Small intestine (tissue), 16 donors: ENCODE results near the gene REG3G. TPM values are rescaled to one million over a fixed set of nuclear protein-coding genes. Genes with fewer than 3 reads are reported as not detected.
A peak's percentile ranks its signal among the peaks of the same experiment; 100 is the strongest.

Experiments
- DNase-seq, 2 donors: peaks; one replicate each; pipeline versions ENCODE4 v3.0.0 to v3.0.0-alpha.2; 2013
- FAIRE-seq: peaks from 2 replicates; lab custom pipeline; 2012; peaks lifted over from hg19 to GRCh38; lab: Jason Lieb, UNC
- H3K27ac ChIP-seq, 3 donors: one replicate each; pipeline ENCODE4 v1.5.1; 2013; ENCODE audit warnings: low read length in 2 of 3, mild to moderate bottlenecking in 2 of 3, control low read depth in 1 of 3, inconsistent platforms in 1 of 3, low read depth in 1 of 3, moderate library complexity in 1 of 3
- H3K27me3 ChIP-seq, 3 donors: one replicate each; pipeline ENCODE4 v1.6.1; 2013; ENCODE audit warnings: low read length in 3 of 3, inconsistent platforms in 1 of 3; ENCODE audit not compliant: control insufficient read depth in 3 of 3, insufficient read depth in 3 of 3
- H3K36me3 ChIP-seq, 3 donors: one replicate each; pipeline ENCODE4 v1.6.1; 2013; ENCODE audit warnings: low read length in 3 of 3, inconsistent platforms in 1 of 3, low read depth in 1 of 3, mild to moderate bottlenecking in 1 of 3, moderate library complexity in 1 of 3; ENCODE audit not compliant: control insufficient read depth in 3 of 3, insufficient read depth in 2 of 3
- H3K4me1 ChIP-seq, 3 donors: one replicate each; pipeline ENCODE4 v1.6.1; 2013; ENCODE audit warnings: low read length in 2 of 3, inconsistent platforms in 1 of 3, low read depth in 1 of 3, mild to moderate bottlenecking in 1 of 3, moderate library complexity in 1 of 3; ENCODE audit not compliant: control insufficient read depth in 3 of 3, insufficient read depth in 2 of 3
- H3K4me3 ChIP-seq, 3 donors: one replicate each; pipeline ENCODE4 v1.5.1; 2013; ENCODE audit warnings: low read length in 3 of 3, control low read depth in 1 of 3, inconsistent platforms in 1 of 3, low read depth in 1 of 3, mild to moderate bottlenecking in 1 of 3, moderate library complexity in 1 of 3
- H3K9me3 ChIP-seq, 2 donors: one replicate each; pipeline ENCODE4 v1.6.1; 2013; ENCODE audit warnings: low read depth in 1 of 2, low read length in 1 of 2; ENCODE audit not compliant: control insufficient read depth in 2 of 2, insufficient read depth in 1 of 2
- WGBS, 3 donors: extraction: QIAGEN DNeasy Blood & Tissue Kit; methylation state at CpG; one replicate each; pipeline ENCODE4 v1.1.7; 2013; 5-methylcytosine and 5-hydroxymethylcytosine counted together
- long read RNA-seq, 10 donors: transcript quantifications; one replicate each; lab custom pipeline, GENCODE V29; 2026
- polyA plus RNA-seq, 4 donors: library from polyadenylated mRNA; stranded (reverse) in 3 of 4; unstranded in 1 of 4; fragments of 200-250 nt in 3 of 4; fragments of 120-200 nt in 1 of 4; gene quantifications; one replicate each; pipeline versions ENCODE4 v1.2.1 to v1.2.3, GENCODE V29; 2013
- donor health status: healthy with polysubstance abuse.
- donor health status: control.
- donor health status: control.
- donor health status: Bipolar disorder and iron deficiency.
- donor health status: healthy.

REG3G gene
- polyA plus RNA-seq, result 10 to 100 TPM in 1 of 4 donors, 1 to 10 TPM in 2, under 1 TPM in 1; 0.89 to 11.9 (median 4.2) TPM
- long read RNA-seq, donor 1, result 0 reads
- long read RNA-seq, donor 2, result 0 reads
- long read RNA-seq, donor 3, result 0 reads
- long read RNA-seq, donor 4, result 0 reads
- long read RNA-seq, donor 5, result 0 reads
- long read RNA-seq, donor 6, result 0 reads
- long read RNA-seq, donor 7, result 0 reads
- long read RNA-seq, donor 8, result 0 reads
- long read RNA-seq, donor 9, result 0 reads
- long read RNA-seq, donor 10, result 0 reads

GRCh38 chr2:79025421-79025820, at the start of gene REG3G:
REG3G (plus strand) TSS chr2:79025702; CDS start chr2:79026094, 392 bp downstream.
- Histone ChIP-seq H3K27me3 (peaks cover 0 to 2% (median 0%) of the 10 kb centered on the region in 3 donors), H3K4me1 (peaks cover 0 to 10% (median 6%) of the 10 kb centered on the region in 3 donors), H3K9me3 (no peaks in the 10 kb centered on the region), H3K27ac (no peak within 1 kb of the TSS), H3K4me3 (no peak within 1 kb of the TSS), H3K36me3 (no peaks in the 10 kb centered on the region)
- WGBS, 3 donors, result 11 to 39% (median 32%) methylated on average over 3 of the region's 3 CpGs
- DNase-seq (peak in 1 of 2 donors; percentile 23), FAIRE-seq (no peak)

- WGBS, 3 donors, result 54 to 64% (median 63%) methylated on average over 4 of the region's 4 CpGs
- no peak for FAIRE-seq
These were observed 47.8 kb upstream of the REG3G start for GRCh38 chr2:78977661-78978145.

GRCh38 chr2:78978340-78978739, 47.2 kb upstream of the REG3G start:
- Histone ChIP-seq H3K4me1 (peaks cover 0 to 3% (median 0%) of the 10 kb centered on the region in 3 donors), H3K9me3 (no peaks in the 10 kb centered on the region), H3K27me3 (no peaks in the 10 kb centered on the region), H3K4me3 (no peak overlapping the region), H3K27ac (no peak overlapping the region), H3K36me3 (no peaks in the 10 kb centered on the region)
- no peak for FAIRE-seq
- no peak for DNase-seq

More at GRCh38 chr2:78977661-78978145, 47.8 kb upstream of the REG3G start:
- Histone ChIP-seq H3K27me3 (no peaks in the 10 kb centered on the region), H3K9me3 (no peaks in the 10 kb centered on the region), H3K27ac (no peak overlapping the region), H3K4me1 (peaks cover 0 to 3% (median 0%) of the 10 kb centered on the region in 3 donors), H3K4me3 (no peak overlapping the region), H3K36me3 (no peaks in the 10 kb centered on the region)
- DNase-seq, result no peak

GRCh38 chr2:78979380-78980151, 45.9 kb upstream of the REG3G start:
- Histone ChIP-seq H3K27me3 (no peaks in the 10 kb centered on the region), H3K9me3 (no peaks in the 10 kb centered on the region), H3K4me3 (no peak overlapping the region), H3K36me3 (no peaks in the 10 kb centered on the region), H3K4me1 (peaks cover 0 to 3% (median 0%) of the 10 kb centered on the region in 3 donors), H3K27ac (no peak overlapping the region)
- WGBS, 3 donors, result 37 to 40% (median 38%) methylated on average over 9 of the region's 9 CpGs
- DNase-seq (peak; percentile 59 to 61), FAIRE-seq (no peak)

GRCh38 chr2:78980152-78980465, 45.4 kb upstream of the REG3G start:
- DNase-seq (peak in 1 of 2 donors; percentile 68), FAIRE-seq (peak; percentile 44)
- Histone ChIP-seq H3K4me1 (peaks cover 0 to 3% (median 0%) of the 10 kb centered on the region in 3 donors), H3K36me3 (no peaks in the 10 kb centered on the region), H3K27me3 (no peaks in the 10 kb centered on the region), H3K9me3 (no peaks in the 10 kb centered on the region), H3K4me3 (no peak overlapping the region), H3K27ac (no peak overlapping the region)
- WGBS, 3 donors, result 15 to 51% (median 20%) methylated on average over 1 of the region's 1 CpG

- Histone ChIP-seq H3K4me1 (peaks cover 0 to 3% (median 0%) of the 10 kb centered on the region in 3 donors), H3K27me3 (no peaks in the 10 kb centered on the region), H3K4me3 (no peak overlapping the region), H3K9me3 (no peaks in the 10 kb centered on the region), H3K36me3 (no peaks in the 10 kb centered on the region), H3K27ac (no peak overlapping the region)
- 74 to 89% (median 88%) methylated on average over 4 of the region's 4 CpGs for WGBS, 3 donors
- DNase-seq (no peak), FAIRE-seq (no peak)
These were observed 44.6 kb upstream of the REG3G start for GRCh38 chr2:78980871-78981270.

- H3K27me3 ChIP-seq, result no peaks in the 10 kb centered on the region
- no peak overlapping the region for H3K27ac ChIP-seq
- H3K36me3 ChIP-seq, result no peaks in the 10 kb centered on the region
- no peak overlapping the region for H3K4me3 ChIP-seq
- WGBS, 3 donors, result 29 to 40% (median 33%) methylated on average over 4 of the region's 4 CpGs
- FAIRE-seq (no peak), DNase-seq (no peak)
- H3K4me1 ChIP-seq, result peaks cover 0 to 3% (median 0%) of the 10 kb centered on the region in 3 donors
- no peaks in the 10 kb centered on the region for H3K9me3 ChIP-seq
These were observed 42.7 kb upstream of the REG3G start for GRCh38 chr2:78982638-78983330.

- DNase-seq (no peak), FAIRE-seq (no peak)
- Histone ChIP-seq H3K36me3 (no peaks in the 10 kb centered on the region), H3K4me3 (no peak overlapping the region), H3K4me1 (peaks cover 0 to 3% (median 0%) of the 10 kb centered on the region in 3 donors), H3K27me3 (no peaks in the 10 kb centered on the region), H3K9me3 (no peaks in the 10 kb centered on the region), H3K27ac (no peak overlapping the region)
- WGBS, 3 donors, result 80 to 89% (median 87%) methylated on average over 7 of the region's 7 CpGs
These were observed 41.1 kb upstream of the REG3G start for GRCh38 chr2:78984386-78984785.
